CD4-positive, alpha-beta T cell treated with Interleukin-21 for 1 hour (primary cell): ENCODE results near the gene KDM1A.
A peak's percentile ranks its signal among the peaks of the same experiment; 100 is the strongest.

Experiments used
- DNase-seq: peaks from one replicate; pipeline ENCODE4 v3.0.0-alpha.2; 2020

Gene KDM1A

GRCh38 chr1:23018661-23019093 lies 591 bp upstream of the KDM1A start:
- DNase-seq: no peak

DNA sequence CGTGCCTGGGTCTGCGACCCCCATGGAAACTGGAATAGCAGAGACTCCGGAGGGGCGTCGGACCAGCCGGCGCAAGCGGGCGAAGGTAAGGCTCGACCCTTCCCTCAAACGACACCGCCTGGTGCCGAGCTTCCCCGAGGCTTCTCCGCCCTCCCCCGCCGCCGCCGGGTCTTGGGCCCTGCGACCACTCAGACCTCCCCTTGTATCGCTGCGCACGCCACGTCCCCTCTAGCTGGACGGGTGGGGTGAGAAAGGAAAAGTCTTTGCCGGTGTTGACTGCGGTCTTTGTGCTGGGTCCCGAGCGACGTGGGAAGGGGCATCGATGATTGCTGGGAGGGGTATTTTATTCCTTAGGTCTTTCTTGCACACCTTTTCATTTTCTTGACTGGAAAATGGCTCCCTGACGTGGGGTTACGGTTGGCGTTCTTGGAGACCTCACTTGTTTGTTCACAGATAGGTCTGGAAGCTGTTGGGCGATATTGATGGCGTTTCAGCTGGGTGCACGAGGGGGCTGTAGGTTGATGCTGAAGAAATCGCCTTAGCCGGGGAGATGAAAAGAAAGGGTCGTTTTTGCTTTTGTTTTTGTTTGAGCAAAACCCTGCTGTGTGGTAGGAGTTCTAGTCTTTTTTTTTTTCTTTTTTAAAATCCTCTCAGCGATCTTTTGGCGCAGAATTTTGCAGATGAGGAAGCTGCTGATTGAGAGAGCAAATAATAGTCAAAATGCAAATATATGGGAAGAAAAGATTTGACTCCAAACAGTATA lies 776 bp downstream of the KDM1A start:
- DNase-seq: peak; percentile 11

DNA sequence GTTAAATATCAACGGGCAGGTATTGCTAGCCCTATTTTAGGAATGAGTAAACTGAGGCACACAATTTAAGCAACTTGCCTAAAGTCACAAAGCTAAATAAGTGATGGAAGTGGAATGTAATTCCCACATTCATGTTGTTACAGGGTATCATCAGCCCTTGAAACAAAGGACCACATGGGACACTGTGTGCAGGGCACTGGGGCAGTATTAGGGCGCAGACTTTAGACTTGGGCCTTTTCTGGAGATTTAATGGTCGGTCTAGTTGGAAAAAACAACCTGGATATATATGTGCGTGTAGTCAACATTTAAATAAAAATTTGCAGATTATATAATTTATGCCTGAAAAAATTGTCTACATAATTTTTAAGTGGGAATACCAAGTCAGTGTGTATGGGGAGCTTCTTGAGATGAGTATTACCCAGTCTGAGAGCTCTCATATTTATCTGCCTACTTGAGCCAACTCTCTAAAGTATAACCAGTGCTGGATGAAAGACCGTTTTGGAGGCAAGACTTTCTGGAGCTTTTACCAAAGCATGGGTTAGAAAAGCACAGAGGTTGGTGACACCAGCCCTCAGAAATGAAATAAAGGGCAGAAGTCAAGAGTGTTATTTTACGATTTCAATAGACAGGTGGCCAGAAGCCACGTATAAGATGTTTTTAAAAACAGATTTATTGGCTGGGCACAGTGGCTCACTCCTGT lies 1.6 kb downstream of the KDM1A start:
- no peak for DNase-seq

DNA sequence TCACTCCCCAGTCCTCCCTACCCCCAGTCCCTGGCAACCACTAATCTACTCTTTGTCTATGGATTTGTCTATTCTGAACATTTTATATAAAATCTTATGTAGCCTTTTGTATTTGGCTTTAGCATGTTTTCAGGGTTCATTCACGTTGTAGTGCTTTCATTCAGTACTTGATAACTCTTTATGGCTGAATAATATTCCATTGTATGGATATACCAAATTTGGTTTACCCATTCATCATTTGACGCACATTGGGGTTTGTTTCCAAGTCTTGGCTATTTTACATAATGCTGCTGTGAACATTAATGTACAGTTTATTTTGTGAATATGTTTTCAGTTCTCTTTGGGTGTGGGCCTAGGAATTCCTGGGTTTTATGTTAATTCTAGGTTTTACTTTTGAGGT lies 2.6 kb downstream of the KDM1A start:
- DNase-seq: no peak

GRCh38 chr1:23023174-23023845 lies 4.0 kb downstream of the KDM1A start:
- DNase-seq: no peak

- no peak for DNase-seq
Observed at GRCh38 chr1:23026568-23026967, 7.3 kb downstream of the KDM1A start.

GRCh38 chr1:23027352-23027907 lies 8.2 kb downstream of the KDM1A start:
- no peak for DNase-seq

DNA sequence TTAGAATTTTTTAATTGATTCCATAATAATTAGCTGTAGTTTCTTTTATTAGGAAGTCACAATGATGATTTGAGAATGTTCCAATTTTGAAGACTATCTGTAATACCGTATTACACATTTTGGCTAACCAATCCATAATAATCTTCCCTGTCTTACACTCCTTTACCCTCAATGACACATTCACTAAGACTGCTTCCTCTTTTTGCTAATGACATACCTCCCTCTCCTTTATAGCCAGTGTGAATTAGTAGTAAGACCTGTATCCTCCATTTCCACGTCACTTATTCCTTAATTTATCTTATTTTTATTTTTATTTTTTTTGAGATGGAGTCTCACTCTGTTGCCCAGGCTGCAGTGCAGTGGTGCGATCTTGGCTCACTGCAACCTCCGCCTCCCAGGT lies 10.1 kb downstream of the KDM1A start:
- DNase-seq: no peak

GRCh38 chr1:23035823-23036452 lies 16.7 kb downstream of the KDM1A start:
- DNase-seq: no peak

GRCh38 chr1:23037081-23037740 lies 17.9 kb downstream of the KDM1A start:
- no peak for DNase-seq

- no peak for DNase-seq
Observed at GRCh38 chr1:23039308-23039826, 20.1 kb downstream of the KDM1A start.

- DNase-seq: no peak
Observed at GRCh38 chr1:23040509-23040908, 21.2 kb downstream of the KDM1A start.

GRCh38 chr1:23044035-23044434 lies 24.8 kb downstream of the KDM1A start:
- DNase-seq: no peak

- DNase-seq: no peak
Observed at GRCh38 chr1:23050201-23050600, 30.9 kb downstream of the KDM1A start.

GRCh38 chr1:23051290-23051909 lies 32.1 kb downstream of the KDM1A start:
- no peak for DNase-seq

- no peak for DNase-seq
Observed at GRCh38 chr1:23057301-23057700, 38.0 kb downstream of the KDM1A start.

DNA sequence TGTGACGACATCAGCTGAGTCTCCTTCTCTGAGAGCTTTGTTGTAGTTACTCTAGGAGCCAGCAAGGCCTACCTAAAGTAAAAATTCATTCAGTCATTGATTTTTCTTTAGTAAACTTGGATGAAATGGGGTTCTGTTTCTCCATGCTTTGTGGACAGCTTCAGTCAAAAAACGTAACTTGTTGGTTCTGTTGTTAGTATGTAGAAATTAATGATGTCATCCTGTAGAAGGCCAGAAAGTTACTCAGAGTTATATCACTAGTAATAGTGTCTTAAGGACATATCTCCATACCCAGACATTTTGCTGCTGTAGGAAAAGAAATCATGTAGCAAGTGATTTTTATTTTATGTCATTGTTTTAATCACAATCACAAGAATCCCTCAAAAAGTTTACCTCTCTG lies 43.0 kb downstream of the KDM1A start:
- DNase-seq: no peak

- DNase-seq: no peak
Observed at GRCh38 chr1:23065385-23065784, 46.1 kb downstream of the KDM1A start.

GRCh38 chr1:23066075-23066474 lies 46.8 kb downstream of the KDM1A start:
- no peak for DNase-seq

- no peak for DNase-seq
Observed at GRCh38 chr1:23069149-23069548, 49.9 kb downstream of the KDM1A start.

DNA sequence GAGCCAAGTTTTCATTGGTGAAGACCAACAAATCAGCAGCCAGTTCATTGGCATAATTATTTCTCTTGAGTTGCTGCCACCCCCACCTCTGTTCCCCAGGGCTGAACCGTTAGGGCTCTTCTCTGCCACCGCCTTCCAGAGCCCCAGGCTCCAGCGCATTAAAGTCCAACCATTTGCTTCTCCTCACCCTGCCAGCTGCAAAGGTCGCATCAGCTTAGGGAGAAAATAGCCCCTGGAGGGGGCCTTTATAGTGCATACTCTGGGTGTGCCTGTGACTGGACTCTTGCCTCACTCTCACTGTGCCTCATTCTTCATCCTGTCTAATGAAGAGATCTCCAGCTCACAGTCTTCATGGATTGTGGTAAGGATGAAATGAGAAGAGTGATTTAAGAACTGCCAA lies 50.4 kb downstream of the KDM1A start:
- no peak for DNase-seq

DNA sequence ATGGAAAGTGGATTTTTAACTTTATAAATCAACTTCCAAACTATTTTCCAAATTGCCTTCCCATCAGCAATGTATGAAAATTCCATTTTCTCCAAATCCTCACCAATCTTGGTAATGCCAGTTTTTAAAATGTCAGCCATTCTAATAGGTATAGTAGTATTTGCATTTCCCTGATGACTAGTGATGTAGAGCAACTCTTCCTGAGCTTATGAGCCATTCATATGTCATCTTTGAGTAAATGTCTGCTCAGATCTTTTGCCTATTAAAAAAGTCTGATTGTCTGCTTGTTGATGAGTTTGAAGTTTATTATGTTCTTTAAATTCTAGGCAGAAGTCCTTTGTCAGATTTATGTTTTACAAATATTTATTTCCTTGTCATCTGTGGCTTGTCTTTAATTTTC lies 54.7 kb downstream of the KDM1A start:
- no peak for DNase-seq
